Embryonic facial prominence (tissue), 1 donor: ENCODE results near the gene CDADC1.
"Not testable (repeated sequence)": the region's sequence is repeated elsewhere in the genome, so short reads cannot be mapped to it uniquely, and the experiment has no call there.

Experiments used
- DNase-seq: peaks from one replicate; pipeline ENCODE4 v3.0.0-alpha.2; 2016; ENCODE audit errors: extremely low spot score

CDADC1 gene

GRCh38 chr13:49238621-49239020, 9.1 kb upstream of the CDADC1 start:
- DNase-seq: no peak

- no peak for DNase-seq
Observed at GRCh38 chr13:49240017-49240416, 7.7 kb upstream of the CDADC1 start.

GRCh38 chr13:49241296-49241695, 6.4 kb upstream of the CDADC1 start:
- no peak for DNase-seq

GRCh38 chr13:49245101-49245500, 2.6 kb upstream of the CDADC1 start:
- DNase-seq: no peak

GRCh38 chr13:49246850-49247642, 679 bp upstream of the CDADC1 start:
- DNase-seq: no peak

GRCh38 chr13:49248622-49249002, 887 bp downstream of the CDADC1 start:
- no peak for DNase-seq

GRCh38 chr13:49251326-49251725, 3.6 kb downstream of the CDADC1 start:
- DNase-seq: no peak

GRCh38 chr13:49253310-49253709, 5.6 kb downstream of the CDADC1 start:
- no peak for DNase-seq

- DNase-seq: no peak
Observed at GRCh38 chr13:49254007-49254406, 6.3 kb downstream of the CDADC1 start.

- no peak for DNase-seq
Observed at GRCh38 chr13:49256841-49257240, 9.1 kb downstream of the CDADC1 start.

GRCh38 chr13:49258089-49258796, 10.5 kb downstream of the CDADC1 start:
- no peak for DNase-seq

DNA sequence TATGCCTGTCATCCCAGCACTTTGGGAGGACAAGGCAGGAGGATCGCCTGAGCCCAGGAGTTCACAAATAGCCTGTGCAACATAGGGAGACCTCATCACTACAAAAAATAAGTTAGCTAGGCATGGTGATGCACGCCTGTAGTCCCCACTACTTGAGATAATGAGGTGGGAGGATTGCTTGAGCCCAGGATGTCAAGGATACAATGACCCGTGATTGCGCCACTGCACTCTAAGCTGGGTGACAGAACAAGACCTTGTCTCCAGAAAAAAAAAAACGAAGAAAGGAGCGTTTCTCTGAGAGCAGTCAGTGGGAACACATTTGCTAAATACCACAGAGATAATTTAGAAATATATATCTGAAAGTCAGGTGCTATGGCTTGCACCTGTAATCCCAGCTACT, 11.9 kb downstream of the CDADC1 start:
- no peak for DNase-seq

DNA sequence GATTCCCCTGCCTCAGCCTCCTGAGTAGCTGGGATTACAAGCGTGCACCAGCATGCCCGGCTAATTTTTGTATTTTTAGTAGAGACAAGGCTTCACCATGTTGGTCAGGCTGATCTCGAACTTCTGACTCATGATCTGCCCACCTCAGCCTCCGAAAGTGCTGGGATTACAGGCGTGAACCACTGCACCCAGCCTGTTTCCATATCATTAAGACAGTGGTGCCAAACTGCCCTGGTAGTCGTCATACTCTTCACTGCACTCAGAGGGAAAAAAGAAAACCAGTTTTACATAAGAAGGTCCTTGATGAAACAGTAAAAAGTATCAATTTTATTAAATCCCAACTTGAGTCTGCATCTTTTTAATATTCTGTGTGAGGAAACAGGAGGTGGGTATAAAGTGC, 14.9 kb downstream of the CDADC1 start:
- no peak for DNase-seq

GRCh38 chr13:49265822-49266221, 18.1 kb downstream of the CDADC1 start:
- no peak for DNase-seq

DNA sequence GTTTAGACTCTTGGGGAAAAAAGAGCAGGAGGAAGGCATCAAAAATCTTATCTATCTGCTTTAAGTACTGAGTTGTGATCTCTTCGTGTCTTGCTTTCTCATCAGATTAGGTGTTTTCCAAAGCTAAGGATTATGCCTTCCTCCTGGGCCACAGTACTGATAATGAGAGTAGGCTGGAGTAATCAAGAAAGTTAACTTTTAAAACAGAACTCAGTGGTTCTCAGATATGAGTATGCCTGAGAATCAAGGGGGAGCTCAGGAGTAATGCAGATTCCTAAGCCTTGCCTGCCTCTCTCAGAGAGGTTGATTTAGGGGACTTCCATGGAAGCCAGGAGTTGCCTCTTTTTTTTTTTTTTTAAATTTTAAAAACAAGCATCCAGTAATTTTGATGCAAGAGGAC, 23.5 kb downstream of the CDADC1 start:
- no peak for DNase-seq

GRCh38 chr13:49272296-49272695, 24.6 kb downstream of the CDADC1 start:
- no peak for DNase-seq

DNA sequence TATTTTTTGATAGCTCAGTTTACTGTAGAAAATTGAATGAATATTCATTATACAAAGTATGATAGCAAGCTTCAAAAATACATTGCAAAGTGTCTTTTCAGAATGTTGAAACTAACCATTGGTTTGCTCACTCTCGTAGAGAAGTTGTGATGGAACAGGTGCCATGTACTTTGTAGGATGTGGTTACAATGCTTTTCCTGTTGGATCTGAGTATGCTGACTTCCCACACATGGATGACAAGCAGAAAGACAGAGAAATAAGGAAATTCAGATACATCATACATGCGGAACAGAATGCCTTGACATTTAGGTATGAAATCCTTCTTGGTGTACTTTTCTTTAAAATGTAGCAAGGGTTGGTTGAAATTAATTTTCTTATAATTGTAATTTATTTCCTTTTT, 30.5 kb downstream of the CDADC1 start:
- DNase-seq: no peak

DNA sequence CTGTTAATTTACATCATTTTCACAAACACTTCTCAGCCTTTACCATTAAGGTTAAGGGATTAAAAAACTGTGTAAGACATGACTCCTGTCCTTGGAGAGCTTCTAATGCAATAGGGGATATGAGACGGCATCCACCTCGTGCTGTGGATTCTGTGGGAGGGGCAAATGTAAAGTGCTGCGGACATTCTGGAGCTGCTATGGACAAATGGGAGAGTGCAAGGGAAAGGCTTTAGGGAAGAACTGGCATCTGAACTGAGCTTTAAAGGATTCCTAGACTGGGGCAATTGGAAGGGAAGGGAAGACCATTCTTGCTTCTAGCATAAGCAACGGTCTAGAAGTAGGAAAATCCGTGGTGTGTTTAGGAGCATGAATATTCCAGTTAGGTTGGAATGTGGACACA, 31.4 kb downstream of the CDADC1 start:
- no peak for DNase-seq

GRCh38 chr13:49279885-49280284, 32.2 kb downstream of the CDADC1 start:
- DNase-seq: no peak

- no peak for DNase-seq
Observed at GRCh38 chr13:49287995-49288394, 40.3 kb downstream of the CDADC1 start.

DNA sequence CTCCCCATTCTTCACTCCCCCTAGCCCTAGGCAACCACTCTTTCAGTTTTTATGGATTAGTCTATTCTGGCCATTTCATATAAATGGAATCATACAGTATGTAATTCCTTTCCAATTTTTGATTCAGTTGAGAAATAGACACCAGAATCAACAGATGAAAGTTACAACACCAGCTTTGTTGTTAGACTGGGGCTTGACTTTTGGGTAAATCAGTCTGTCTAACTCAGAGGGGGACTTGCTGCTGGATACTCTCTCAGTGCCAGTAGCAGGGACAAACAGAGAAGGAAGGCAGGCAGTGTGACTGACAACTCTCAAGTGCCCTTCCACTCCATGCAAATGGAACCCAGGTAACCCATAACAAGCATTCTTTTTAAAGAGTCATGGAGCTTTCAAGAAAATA, 40.7 kb downstream of the CDADC1 start:
- DNase-seq: no peak

DNA sequence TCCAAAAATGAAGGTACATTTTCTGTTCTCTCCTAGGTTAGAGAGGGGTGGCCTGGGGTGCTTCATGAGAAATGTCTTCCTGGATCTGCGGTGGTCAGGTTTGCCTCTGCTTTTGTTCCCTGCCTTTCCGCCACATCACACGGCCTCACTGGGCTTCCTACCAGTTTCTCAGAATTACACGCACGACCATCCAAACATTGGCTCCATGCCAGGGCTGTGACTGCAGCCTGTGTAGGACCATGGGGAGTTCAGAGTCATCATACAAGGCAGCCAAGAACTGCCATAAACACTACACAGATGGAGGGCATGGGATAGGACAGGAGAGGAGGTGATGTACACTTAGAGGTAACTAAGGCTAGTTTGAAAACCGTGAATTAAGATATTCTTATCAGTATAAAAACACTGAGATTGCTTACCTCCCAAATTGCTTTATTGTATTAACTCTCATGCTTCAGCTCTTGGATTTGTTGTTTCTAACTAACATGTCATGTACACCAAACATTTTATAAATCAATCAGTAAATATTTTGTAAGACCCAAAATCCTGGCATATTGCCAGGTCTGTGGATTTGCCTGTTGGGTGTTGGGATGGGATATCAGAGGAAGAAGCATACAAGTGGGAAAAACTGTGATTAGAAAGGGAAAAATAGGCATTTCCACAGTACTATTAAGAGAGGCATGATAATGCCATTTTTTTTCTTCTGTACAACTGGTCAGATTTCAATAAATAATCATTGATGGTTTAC, 45.2 kb downstream of the CDADC1 start:
- DNase-seq: no peak

GRCh38 chr13:49294723-49295122, 47.0 kb downstream of the CDADC1 start:
- not testable (repeated sequence) for DNase-seq
